ENCODE results near the gene EEF1AKMT3. TPM values are rescaled to one million over a fixed set of nuclear protein-coding genes. Genes with fewer than 3 reads are reported as not detected.

The EEF1AKMT3 gene
- total RNA-seq, 1 experiment from 2014 or later: 9.3 TPM

- Histone ChIP-seq H3K4me2 (ENCODE audit: low read length) (no peak overlapping the region), H3K27me3 (ENCODE audit: low read length) (no peaks in the 10 kb centered on the region), H3K9ac (ENCODE audit: low read length) (no peak overlapping the region), H3K79me2 (ENCODE audit: low read length) (no peaks in the 10 kb centered on the region; the same call in 1 of the 2 replicates), H3K27ac (ENCODE audit: low read length) (no peak overlapping the region), H3F3A (ENCODE audit: low read length, unreplicated experiment) (no peaks in the 10 kb centered on the region), H2AFZ (ENCODE audit: low read length) (no peak overlapping the region), H3K36me3 (ENCODE audit: low read depth, low read length) (no peaks in the 10 kb centered on the region), H3K9me2 (replicated peaks; ENCODE audit: low read length) (no peaks in the 10 kb centered on the region), H4K20me1 (ENCODE audit: low read length) (no peaks in the 10 kb centered on the region), H3K9me3 (ENCODE audit: low read length) (no peaks in the 10 kb centered on the region), H3K4me3 (ENCODE audit: low read length) (no peak overlapping the region), H3K4me1 (ENCODE audit: insufficient read depth, low read length) (peaks cover 21% of the 10 kb centered on the region)
- no TSS peak for BruUV-seq (replicated peaks)
- no peak for ATAC-seq
- POLR2A ChIA-PET (ENCODE audit: unreplicated experiment): no interaction called here
- CTCF ChIA-PET: no interaction called here
- TF ChIP-seq CTCF (conservative IDR thresholded peaks at IDR 0.05; ENCODE audit: low read depth, low read length): no peak
- no peak for TF ChIP-seq EZH2 (IDR thresholded peaks at IDR 0.05; ENCODE audit: low read length, unreplicated experiment)
- no peak for TF ChIP-seq EZH2phosphoT487 (IDR thresholded peaks at IDR 0.05; ENCODE audit: borderline replicate concordance, low read length)
- intact Hi-C loops (cut with micrococcal nuclease): no loop called here
- DNase-seq: no peak
Measured at GRCh38 chr12:57760347-57760982, 11.9 kb upstream of the EEF1AKMT3 start.

GRCh38 chr12:57761391-57761998, 10.9 kb upstream of the EEF1AKMT3 start:
- CTCF ChIA-PET: no interaction called here
- H3K79me2 ChIP-seq (ENCODE audit: low read length): no peaks in the 10 kb centered on the region
- no TSS peak for BruUV-seq (replicated peaks)

GRCh38 chr12:57762463-57762862, 10.0 kb upstream of the EEF1AKMT3 start:
- DNase-seq (no peak), ATAC-seq (no peak)
- Histone ChIP-seq H3K4me2 (ENCODE audit: low read length) (no peak overlapping the region), H3F3A (ENCODE audit: low read length, unreplicated experiment) (no peaks in the 10 kb centered on the region), H3K4me3 (ENCODE audit: low read length) (no peak overlapping the region), H3K9me3 (ENCODE audit: low read length) (no peaks in the 10 kb centered on the region), H2AFZ (ENCODE audit: low read length) (no peak overlapping the region), H3K36me3 (ENCODE audit: low read depth, low read length) (no peaks in the 10 kb centered on the region), H4K20me1 (ENCODE audit: low read length) (no peaks in the 10 kb centered on the region), H3K9ac (ENCODE audit: low read length) (no peak overlapping the region), H3K27me3 (ENCODE audit: low read length) (no peaks in the 10 kb centered on the region), H3K4me1 (ENCODE audit: insufficient read depth, low read length) (peaks cover 33% of the 10 kb centered on the region), H3K27ac (ENCODE audit: low read length) (no peak overlapping the region), H3K79me2 (ENCODE audit: low read length) (no peaks in the 10 kb centered on the region), H3K9me2 (replicated peaks; ENCODE audit: low read length) (no peaks in the 10 kb centered on the region)
- no TSS peak for BruUV-seq (replicated peaks)
- POLR2A ChIA-PET (ENCODE audit: unreplicated experiment): no interaction called here
- CTCF ChIA-PET: no interaction called here
- TF ChIP-seq EZH2phosphoT487 (IDR thresholded peaks at IDR 0.05; ENCODE audit: borderline replicate concordance, low read length) (no peak), EZH2 (IDR thresholded peaks at IDR 0.05; ENCODE audit: low read length, unreplicated experiment) (no peak), CTCF (conservative IDR thresholded peaks at IDR 0.05; ENCODE audit: low read depth, low read length) (no peak)
- intact Hi-C loops (cut with micrococcal nuclease): no loop called here

More at GRCh38 chr12:57761391-57761998, 10.9 kb upstream of the EEF1AKMT3 start:
- DNase-seq (no peak), ATAC-seq (no peak)
- intact Hi-C loops (cut with micrococcal nuclease): no loop called here
- Histone ChIP-seq H3K4me2 (ENCODE audit: low read length) (no peak overlapping the region), H3F3A (ENCODE audit: low read length, unreplicated experiment) (no peaks in the 10 kb centered on the region), H3K9ac (ENCODE audit: low read length) (no peak overlapping the region), H3K4me1 (ENCODE audit: insufficient read depth, low read length) (peaks cover 25% of the 10 kb centered on the region), H3K36me3 (ENCODE audit: low read depth, low read length) (no peaks in the 10 kb centered on the region), H4K20me1 (ENCODE audit: low read length) (no peaks in the 10 kb centered on the region), H3K4me3 (ENCODE audit: low read length) (no peak overlapping the region), H3K27ac (ENCODE audit: low read length) (no peak overlapping the region), H3K9me3 (ENCODE audit: low read length) (no peaks in the 10 kb centered on the region), H2AFZ (ENCODE audit: low read length) (no peak overlapping the region), H3K9me2 (replicated peaks; ENCODE audit: low read length) (no peaks in the 10 kb centered on the region), H3K27me3 (ENCODE audit: low read length) (no peaks in the 10 kb centered on the region)
- TF ChIP-seq EZH2 (IDR thresholded peaks at IDR 0.05; ENCODE audit: low read length, unreplicated experiment) (no peak), EZH2phosphoT487 (IDR thresholded peaks at IDR 0.05; ENCODE audit: borderline replicate concordance, low read length) (no peak)
- POLR2A ChIA-PET (ENCODE audit: unreplicated experiment): no interaction called here
